IPS DF 19.7 (cell line): Measurements from ENCODE around the gene ANXA2R.

ENCODE experiments used
- DNase-seq: peaks from one replicate; pipeline ENCODE4 v3.0.0-alpha.2; 2013; ENCODE audit warnings: low read depth, low spot score

Gene ANXA2R

GRCh38 chr5:43000111-43000840, 39.8 kb downstream of the ANXA2R start:
- DNase-seq: no peak

- DNase-seq: no peak
Observed at GRCh38 chr5:42995360-42995751, 44.8 kb downstream of the ANXA2R start.

DNA sequence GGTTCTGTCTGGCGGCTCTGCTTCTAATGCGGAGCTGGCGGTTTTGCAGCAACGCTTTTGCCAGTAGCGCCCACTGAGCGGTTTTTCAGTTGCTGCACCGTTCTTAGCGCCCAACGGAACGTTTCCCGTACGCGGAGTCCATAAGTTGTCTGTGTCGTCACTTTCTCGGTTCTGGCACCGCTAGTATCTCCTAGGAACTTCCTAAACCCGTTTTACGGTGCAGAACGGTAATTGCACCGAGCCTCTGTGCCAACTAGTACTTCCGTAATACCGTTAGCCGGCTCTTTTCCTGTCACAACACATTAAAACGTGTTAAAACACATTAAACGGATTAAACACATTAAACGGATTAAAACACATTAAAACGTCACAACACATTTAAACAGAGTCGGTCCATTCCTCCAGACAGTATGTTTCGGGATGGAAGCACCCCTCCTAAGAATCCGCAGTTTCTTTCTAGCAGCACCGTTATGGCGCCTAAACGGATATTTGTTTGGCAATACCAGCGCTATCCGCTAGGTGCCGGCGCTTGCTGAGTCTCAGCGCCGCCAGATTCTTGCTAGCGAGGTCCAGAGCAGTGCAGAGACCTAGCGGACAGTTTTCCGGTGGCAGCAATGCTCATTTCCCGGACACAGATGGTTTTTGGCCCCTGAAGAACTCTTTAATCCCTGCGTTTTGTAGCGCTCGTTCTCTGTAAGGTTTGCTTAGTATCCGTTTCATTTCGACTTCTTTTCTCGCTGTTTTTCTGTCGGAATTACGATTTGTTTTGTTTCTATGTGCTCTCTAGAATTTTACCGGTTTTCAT, 45.4 kb downstream of the ANXA2R start:
- DNase-seq: no peak

DNA sequence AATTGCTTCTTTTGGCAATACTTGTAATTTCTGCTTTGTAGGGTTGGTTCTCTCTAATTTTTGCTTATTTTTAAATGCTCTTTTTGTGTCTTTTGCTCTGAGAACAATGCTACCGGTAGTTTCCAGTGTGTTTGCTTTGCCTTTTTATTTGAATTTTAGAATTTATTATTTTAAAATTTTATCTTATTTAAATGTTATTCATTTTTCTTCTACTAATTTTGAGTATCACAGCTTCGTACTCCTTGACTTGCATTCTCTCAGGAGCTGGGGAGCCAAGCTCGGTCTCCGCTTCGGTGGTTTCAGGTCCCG, 45.9 kb downstream of the ANXA2R start:
- no peak for DNase-seq

DNA sequence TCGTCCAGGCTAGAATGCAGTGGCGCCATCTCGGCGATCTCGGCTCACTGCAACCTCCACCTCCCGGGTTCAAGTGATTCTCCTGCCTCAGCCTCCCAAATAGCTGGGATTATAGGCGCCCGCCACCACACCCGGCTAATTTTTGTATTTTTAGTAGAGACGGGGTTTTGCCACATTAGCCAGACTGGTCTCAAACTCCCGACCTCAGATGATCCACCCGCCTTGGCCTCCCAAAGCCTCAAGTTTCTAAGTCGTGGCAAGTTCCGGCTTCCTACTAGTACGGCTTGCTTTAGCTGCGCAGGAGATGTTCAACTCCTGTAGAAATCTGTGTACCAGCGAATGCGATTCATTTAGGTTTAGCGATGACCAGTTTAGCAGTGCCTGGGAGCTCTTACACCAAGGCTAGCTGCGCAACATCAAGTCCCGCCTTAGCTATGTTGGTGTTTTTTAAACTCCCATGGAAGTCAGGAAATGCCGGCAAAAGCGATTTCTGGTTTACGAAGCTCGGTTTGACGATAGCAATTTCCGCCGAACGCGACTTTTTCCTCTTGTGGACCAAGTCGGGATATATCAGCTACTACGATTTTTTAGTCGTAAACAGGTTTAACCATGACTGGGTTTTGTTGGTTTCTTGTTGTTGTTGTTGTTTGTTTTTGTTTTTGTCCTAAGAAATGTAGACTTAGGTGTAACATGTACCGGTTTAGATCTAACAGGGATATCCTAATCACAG, 46.4 kb downstream of the ANXA2R start:
- no peak for DNase-seq

- DNase-seq: no peak
Observed at GRCh38 chr5:42992088-42992879, 47.8 kb downstream of the ANXA2R start.

GRCh38 chr5:42991404-42992087, 48.6 kb downstream of the ANXA2R start:
- DNase-seq: no peak

DNA sequence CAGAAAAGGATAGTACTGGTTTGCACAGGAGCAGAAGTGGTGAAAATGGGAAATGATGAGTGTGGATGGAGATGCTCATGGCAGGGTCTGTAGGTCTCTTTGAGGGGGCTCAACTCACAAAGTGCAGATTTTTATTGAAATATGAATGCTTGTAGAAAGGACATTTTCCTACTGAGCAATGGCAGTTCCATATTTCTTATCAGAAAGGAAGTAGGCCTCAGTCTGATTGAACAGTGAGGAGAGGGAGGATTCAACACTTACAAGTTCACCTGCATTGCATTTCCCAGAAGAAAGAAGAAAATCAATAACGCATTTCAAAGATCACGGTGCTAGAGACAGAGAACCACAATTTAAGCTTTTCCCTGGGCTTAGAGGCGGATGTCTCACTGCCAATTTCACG, 49.2 kb downstream of the ANXA2R start:
- no peak for DNase-seq
